Nephron progenitor cell (in vitro differentiated cells): ENCODE data around the gene HAUS3.

Source experiments
- DNase-seq: peaks from one replicate; pipeline ENCODE4 v3.0.0; 2021
- H3K27ac Mint-ChIP-seq: 2 replicates; pipeline ENCODE4 v1.8.0; 2021; ENCODE audit warnings: mild to moderate bottlenecking, moderate library complexity, mixed read lengths
- H3K27me3 Mint-ChIP-seq: 2 replicates; pipeline ENCODE4 v1.8.0; 2021; ENCODE audit warnings: mild to moderate bottlenecking, low read depth, mixed read lengths; ENCODE audit not compliant: poor library complexity
- H3K36me3 Mint-ChIP-seq: 2 replicates; pipeline ENCODE4 v1.8.0; 2021; ENCODE audit warnings: low read depth, mixed read lengths
- H3K4me1 Mint-ChIP-seq: 2 replicates; pipeline ENCODE4 v1.8.0; 2021; ENCODE audit warnings: mixed read lengths
- H3K4me3 Mint-ChIP-seq: 2 replicates; pipeline ENCODE4 v1.8.0; 2021; ENCODE audit warnings: mild to moderate bottlenecking, moderate library complexity, mixed read lengths
- H3K9me3 Mint-ChIP-seq: 2 replicates; pipeline ENCODE4 v1.8.0; 2021; ENCODE audit warnings: mild to moderate bottlenecking, moderate library complexity, mixed read lengths
- TF ChIP-seq, protein P1 (sequence below): fragments of 200-600 bp; sonication (generic); IDR thresholded peaks from 2 replicates; pipeline ENCODE4 v1.5.0; 2021; ENCODE audit warnings: antibody characterized with exemption

HAUS3 gene

DNA sequence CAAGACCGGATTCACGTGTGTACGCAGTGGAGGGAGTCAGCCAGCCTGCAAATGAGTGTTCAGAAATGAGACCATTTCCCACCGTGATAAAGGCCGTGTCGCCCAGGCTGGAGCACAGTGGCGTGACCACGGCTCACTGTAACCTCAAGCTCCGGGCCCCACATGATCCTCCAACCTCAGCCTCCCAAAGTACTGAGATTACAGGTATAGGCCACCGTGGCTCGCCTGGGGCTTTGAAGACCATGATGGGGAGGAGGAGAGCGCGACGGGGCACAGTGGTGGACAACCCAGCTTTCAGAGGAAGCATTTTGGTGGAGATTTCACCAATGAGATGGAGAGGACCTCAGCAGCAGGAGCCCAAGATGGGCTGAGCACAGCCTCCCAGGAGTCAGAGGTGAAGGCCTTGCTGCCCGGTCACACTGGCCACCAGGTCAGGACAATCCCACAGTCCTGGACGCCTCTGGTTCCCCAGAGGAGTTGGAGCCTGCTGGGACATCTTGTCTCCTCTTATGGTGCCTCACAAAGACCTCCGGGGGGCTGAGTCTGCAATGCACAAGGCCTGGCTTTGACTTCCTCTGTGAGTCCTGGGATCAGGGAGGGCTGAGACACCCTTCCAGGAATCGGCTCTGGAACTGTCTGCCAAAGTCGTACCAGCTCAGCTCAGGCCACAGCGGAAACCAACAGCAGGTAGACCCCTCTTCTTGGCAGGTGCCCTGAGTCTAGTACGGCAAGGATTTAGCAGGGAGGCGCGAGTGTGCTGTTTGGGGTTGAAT, 42.4 kb upstream of the HAUS3 start:
- Mint-ChIP-seq H3K27me3 (peaks cover 12% of the 10 kb centered on the region), H3K9me3 (no peaks in the 10 kb centered on the region), H3K4me3 (no peak overlapping the region), H3K27ac (no peak overlapping the region), H3K4me1 (peaks cover 40% of the 10 kb centered on the region), H3K36me3 (no peaks in the 10 kb centered on the region)
- TF ChIP-seq, protein P1, sequence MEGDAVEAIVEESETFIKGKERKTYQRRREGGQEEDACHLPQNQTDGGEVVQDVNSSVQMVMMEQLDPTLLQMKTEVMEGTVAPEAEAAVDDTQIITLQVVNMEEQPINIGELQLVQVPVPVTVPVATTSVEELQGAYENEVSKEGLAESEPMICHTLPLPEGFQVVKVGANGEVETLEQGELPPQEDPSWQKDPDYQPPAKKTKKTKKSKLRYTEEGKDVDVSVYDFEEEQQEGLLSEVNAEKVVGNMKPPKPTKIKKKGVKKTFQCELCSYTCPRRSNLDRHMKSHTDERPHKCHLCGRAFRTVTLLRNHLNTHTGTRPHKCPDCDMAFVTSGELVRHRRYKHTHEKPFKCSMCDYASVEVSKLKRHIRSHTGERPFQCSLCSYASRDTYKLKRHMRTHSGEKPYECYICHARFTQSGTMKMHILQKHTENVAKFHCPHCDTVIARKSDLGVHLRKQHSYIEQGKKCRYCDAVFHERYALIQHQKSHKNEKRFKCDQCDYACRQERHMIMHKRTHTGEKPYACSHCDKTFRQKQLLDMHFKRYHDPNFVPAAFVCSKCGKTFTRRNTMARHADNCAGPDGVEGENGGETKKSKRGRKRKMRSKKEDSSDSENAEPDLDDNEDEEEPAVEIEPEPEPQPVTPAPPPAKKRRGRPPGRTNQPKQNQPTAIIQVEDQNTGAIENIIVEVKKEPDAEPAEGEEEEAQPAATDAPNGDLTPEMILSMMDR = no peak
- DNase-seq = no peak

GRCh38 chr4:2283199-2283711, 41.3 kb upstream of the HAUS3 start:
- TF ChIP-seq, protein P1 = no peak
- Mint-ChIP-seq H3K9me3 (no peaks in the 10 kb centered on the region), H3K4me1 (peaks cover 40% of the 10 kb centered on the region), H3K27ac (no peak overlapping the region), H3K27me3 (peaks cover 18% of the 10 kb centered on the region), H3K36me3 (no peaks in the 10 kb centered on the region), H3K4me3 (no peak overlapping the region)
- no peak for DNase-seq

- peaks cover 27% of the 10 kb centered on the region for H3K4me1 Mint-ChIP-seq
- no peak overlapping the region for H3K4me3 Mint-ChIP-seq
- DNase-seq = no peak
- H3K36me3 Mint-ChIP-seq = no peaks in the 10 kb centered on the region
- TF ChIP-seq, protein P1 = no peak
- H3K27me3 Mint-ChIP-seq = peaks cover 18% of the 10 kb centered on the region
- H3K27ac Mint-ChIP-seq = peak overlapping the region; percentile 40
- no peaks in the 10 kb centered on the region for H3K9me3 Mint-ChIP-seq
These were observed 39.8 kb upstream of the HAUS3 start for GRCh38 chr4:2281575-2282343.

DNA sequence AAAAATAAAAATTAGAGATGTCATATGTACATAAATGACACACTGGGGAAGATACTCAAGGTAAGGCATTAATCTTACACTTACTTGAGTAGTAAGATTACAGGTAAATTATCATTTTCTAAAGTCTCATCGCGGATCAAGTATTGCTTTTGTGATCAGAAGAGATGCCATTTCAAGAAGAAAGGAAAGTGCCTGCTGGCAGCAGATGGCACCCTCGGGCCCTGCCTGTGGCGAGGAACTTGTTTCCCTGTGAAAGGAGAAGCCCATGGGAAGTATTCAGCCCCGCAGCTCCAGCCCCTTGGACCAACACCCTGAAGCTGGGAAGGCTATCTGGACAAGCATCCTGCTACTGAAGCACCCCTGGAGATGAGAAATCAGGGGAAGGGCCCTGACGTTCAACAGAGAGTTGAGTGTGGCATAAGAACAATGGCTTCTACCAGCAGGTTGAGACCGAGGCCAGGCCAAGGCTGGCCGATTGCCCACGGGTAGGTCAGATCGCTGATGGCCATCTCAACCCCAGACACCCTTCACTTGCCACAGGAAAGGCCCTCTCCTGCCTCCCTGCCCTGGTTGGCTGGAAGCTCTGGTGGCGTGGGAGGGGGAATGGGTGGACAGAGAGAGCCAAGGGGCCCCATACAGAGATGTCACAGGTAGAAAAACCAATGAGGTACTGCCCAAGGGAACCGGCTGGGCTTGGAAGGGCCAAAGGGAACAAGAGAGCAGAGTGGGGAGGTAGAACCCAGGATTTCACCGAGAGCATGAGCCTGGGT, 38.8 kb upstream of the HAUS3 start:
- Mint-ChIP-seq H3K4me1 (peaks cover 17% of the 10 kb centered on the region), H3K36me3 (no peaks in the 10 kb centered on the region), H3K9me3 (no peaks in the 10 kb centered on the region), H3K27me3 (peaks cover 16% of the 10 kb centered on the region), H3K4me3 (no peak overlapping the region), H3K27ac (no peak overlapping the region)
- no peak for DNase-seq
- TF ChIP-seq, protein P1 = no peak

GRCh38 chr4:2277956-2278355, 36.0 kb upstream of the HAUS3 start:
- no peak overlapping the region for H3K27ac Mint-ChIP-seq
- peaks cover 34% of the 10 kb centered on the region for H3K4me1 Mint-ChIP-seq
- TF ChIP-seq, protein P1 = no peak
- H3K27me3 Mint-ChIP-seq = peaks cover 14% of the 10 kb centered on the region
- H3K9me3 Mint-ChIP-seq = no peaks in the 10 kb centered on the region
- H3K4me3 Mint-ChIP-seq = no peak overlapping the region
- no peak for DNase-seq
- no peaks in the 10 kb centered on the region for H3K36me3 Mint-ChIP-seq
